ENCODE results near the gene SERBP1.
A peak's percentile ranks its signal among the peaks of the same experiment; 100 is the strongest.
"Not testable (repeated sequence)": the region's sequence is repeated elsewhere in the genome, so short reads cannot be mapped to it uniquely, and the experiment has no call there.

SERBP1 gene

DNA sequence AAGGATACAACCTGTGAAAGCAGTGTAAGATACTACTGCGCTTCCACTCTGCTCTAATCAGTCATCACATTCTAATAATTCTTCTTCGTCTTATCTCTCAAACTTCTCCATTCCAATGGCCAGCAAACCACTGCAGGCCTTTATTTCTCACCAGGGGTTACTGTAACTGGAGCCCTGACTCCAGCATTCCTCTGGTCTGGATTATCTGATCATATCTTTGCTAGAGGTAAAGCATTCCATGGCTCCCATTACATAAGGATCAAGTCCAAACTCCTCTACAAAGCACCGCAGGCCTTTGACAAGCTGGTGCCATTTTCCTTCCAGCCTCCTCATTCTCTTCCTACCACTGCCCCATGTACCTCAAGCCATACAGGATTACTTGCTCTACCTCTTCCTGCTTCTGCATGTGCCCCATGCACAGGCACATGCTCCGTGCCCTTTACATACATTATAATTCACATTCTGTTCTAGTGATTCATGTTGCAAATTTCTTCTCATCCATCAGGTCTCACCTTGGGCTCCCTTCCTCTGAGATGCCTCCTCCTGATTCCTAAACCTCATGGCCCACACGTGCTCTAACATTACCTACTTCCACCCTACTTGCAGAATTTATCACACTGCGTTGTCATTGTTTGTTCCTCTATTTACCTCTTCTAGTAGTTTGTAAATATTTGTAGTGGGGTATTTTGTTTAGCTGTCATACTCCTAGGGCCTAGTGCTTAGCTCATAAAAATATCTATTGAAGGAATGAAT, 9.3 kb upstream of the SERBP1 start:
- no peak for DNase-seq

DNA sequence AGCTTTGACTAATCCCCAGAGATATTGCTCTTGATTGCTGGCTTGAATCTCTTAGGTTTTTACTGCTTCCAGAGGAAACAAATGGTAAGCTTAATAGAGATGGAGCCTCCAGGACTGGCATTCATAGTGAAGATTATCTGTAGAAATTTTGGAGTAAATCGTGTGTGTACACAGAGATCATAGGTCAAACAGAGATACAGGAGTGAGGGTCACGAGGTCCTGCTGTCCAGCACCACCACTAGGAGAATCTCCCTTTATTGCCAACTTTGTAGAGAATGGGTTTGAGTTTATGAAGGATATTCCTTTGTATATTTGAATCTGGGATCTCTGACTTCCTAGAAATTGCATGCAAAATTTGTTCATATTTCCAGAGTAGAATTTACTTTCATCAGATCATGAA, 7.8 kb upstream of the SERBP1 start:
- DNase-seq, result no peak

DNA sequence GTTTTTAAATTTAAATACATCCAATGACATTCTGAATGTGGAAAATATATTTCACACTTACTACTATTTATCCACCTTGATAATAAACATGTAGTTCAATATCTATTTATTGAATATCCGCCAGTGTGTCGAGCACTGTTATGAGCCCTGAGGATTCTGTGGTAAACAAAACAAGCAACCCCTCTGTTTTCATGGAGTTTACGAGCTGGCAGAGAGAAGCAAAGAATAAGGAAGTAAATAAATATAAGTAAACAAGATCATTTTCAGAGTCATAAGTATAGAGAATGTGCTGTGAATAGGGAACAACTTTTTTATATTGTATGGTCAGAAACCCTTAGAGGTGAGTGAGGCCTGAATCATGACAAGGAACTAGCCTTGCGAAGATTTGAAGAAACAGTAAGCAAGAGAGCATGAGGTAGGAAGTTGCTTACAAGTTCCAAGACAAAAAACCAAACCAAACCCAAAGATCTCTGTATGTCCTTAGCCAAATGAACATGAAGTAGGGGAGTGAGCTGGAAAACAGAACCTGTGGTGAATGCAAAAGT, 6.4 kb upstream of the SERBP1 start:
- DNase-seq, result no peak

DNA sequence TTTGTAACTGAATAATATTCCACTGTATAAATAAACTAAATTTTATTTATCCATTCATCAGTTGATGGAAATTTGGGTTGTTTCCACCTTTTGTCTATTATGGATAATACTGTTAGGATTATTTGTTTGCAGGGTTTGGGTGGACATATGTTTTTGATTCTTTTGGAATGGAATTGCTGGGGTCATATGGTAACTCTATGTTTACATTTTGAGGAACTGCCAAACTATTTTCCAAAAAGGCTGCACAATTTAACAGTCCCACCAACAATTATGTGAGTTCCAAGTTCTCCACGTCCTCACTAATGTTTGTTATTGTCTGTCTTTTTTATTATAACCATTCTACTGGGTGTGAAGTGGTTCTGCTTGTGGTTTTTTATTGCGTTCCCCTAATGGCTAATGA, 4.3 kb upstream of the SERBP1 start:
- no peak for DNase-seq

DNA sequence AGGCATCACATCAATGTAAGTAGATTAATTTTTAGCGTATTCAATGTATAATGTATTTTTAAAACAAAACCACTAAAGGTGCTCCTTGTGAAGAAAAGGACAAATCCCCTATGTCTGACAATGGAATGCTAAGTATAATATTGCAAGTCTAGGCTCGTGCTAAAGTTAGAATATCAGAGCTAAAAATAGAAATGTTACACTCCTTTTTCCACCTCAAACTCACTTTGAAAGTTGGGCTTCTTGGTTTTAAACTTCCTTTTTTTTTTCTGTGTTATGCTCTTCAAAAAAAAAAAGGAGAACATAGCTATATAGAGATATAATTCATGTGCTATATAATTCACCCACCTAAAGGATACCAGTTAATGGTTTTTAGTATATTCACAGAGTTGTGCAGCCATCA, 3.6 kb upstream of the SERBP1 start:
- DNase-seq, result peak; percentile 71

DNA sequence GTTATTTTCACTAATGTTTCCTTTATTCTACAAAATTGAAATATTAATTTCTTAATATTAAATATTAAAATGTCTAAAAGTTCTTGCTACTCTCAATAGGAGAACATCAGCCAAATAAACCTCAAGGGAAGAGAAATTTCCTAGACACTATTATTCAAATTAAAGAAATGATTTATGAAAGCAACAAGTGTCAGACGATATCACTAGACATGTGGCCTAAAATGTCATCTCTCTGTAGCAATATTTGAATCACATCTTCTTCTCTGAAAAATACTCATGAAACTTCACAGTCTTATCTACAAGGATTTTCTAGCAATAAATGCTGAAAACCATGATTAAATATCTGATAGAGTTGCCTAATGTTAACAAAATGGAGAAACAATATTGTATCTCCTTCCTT, 2.5 kb upstream of the SERBP1 start:
- no peak for DNase-seq

DNA sequence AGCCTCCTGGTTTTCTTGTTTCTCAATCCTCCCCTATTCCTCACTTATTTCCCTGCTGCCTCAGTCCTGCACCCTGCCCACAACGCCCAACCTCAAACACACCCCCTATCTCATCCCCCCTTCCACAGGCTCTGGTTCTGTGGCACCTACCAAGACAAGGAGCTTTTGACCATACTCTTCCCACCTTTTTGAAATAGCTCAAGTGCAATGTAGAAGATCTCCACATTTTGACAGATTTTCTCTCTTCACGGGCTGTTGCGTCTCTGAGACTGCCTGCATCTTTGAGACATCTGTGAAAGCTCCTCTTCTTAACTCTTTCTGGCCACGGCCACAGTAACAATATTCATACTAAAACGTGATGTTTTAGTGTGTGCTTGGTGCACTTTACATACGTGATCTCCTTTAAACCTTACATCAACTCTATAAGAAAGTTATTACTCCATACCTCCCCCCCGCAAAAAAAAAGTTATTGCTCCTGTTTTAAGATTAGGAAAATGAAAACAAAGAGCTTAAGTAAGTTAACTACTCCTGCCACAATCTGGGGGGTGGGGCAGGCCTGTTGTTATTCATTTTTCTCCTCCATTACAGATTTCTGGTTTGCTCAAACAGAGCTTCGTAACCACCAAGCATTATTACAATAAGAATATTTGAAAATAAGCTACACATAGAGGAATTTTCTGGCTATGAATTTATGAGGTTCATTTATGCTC, 1.8 kb upstream of the SERBP1 start:
- no peak for DNase-seq

DNA sequence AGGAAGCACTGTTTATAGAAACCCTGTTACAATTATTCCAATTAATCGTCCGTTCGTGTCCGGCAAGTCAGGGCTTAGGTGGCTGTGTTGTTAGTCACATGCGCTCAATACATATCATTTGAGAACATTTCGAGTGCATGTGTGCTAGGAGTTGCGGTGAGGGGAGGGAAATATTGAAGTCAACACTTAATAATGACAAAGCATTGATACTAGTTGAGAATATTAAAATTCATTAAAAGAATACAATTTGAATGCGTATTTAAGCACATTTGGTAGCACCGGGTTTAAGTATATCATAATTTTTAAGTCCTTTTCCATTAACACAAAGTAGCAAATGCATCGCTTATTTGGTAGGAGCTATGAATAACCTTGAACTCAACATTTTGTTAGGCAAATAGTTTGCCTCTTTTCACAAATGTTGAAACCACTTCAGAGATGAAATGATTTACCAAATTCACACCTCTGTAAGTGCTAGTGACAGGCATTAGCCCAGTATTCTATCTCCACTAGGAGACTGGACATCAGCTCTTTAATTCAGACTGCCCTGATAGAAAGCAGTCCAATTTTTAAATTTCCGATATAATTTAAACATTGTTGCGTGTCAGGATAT, 1.1 kb upstream of the SERBP1 start:
- DNase-seq, result no peak

DNA sequence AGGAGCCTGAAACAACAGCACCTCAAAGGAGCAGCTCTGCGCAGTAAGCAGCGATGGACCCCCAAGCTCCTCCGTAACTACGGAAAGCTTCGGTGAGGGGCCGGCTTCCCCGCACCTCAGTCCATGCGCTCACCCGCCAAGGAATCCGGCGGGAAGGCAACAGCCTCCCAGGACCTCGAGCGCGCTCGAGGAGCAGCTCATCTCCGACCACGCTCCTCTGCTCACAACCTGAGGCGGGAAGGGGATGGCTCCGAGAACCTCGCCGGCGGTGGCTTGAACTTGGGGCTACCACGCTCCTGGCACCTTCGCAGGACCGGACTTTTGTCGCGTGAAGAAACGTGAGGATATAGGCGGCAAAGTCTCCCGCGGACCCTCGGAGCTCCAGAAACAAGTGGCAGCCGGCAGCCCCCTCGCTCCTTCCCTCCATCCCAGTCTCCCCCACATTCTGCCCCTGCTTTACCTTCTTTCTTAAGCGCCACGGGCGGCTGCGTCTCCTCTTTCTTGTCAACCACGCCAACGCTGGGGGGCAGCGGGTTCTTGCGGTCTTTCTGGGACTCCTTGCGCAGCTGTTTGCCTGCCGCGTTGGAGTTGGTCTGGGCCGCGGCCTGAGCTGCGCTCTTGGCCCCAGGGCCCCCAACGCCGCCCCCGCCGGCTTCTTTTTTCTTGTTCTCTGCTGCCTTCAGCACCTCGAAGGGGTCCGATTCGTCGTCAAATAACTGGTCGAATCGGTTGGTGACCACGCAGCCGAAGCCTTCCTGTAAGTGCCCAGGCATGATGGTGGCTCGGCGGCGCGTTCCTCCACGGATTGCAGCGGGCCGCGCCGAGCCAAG, 459 bp downstream of the SERBP1 start:
- DNase-seq, result peak; percentile 51

DNA sequence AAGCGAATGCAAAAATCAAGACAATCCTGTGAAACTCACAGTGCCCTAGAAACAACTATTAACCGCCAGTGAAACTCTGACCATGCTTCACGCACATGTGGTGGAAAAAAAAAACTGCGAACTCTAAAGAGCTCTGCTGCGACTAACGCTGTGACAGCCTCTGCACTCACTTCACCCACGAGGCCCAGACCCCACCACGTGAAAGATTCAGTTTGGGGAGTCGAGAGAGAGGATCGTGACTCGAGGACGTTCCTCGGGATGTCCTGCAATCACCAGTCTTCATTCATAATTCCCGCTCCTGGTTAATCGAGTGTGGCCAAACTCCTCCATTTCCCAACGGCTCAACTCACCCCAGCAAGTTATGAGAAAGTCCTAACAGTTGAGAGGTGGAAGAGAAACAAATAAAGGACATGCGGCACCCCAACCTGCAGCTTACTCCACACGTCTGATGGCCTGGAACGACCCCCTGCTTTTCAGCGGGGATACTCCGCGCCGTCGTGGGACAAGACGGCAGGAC, 1.1 kb downstream of the SERBP1 start:
- DNase-seq, result peak; percentile 68

DNA sequence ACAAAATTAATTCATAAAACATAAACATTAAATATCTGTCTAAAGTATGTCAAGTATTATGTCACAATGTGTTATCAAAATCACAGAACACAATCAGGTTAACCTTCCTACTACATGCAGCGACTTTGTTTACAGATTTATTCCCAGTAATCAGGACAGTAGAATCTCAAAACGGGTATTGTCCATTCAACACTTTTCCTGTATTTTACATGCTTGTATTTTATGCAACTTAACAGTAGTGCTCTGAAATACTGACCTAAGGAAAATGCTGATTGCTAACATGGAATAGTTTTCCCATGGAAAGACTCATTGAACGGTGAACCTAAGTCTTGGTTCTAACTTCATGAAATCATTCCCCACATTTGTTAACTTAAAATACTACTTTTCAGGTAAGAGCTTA, 2.3 kb downstream of the SERBP1 start:
- DNase-seq, result no peak

DNA sequence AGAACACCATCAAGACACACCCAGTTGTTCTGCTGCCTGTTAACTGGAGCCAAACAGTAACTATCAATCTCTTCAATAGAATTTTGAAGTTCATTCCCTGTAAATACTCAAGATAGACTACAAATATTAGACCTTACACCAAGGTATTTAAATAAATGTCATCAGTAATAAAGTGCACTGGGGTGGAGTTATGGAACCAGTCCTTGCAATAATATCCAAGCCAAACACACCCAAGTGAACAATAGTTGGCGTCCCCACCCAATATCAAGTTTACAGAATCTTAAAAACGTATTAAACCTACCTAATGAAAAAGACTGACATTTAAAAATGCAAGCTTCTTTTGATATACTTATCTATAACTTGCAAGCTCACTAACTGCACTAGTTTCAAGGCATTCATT, 2.7 kb downstream of the SERBP1 start:
- no peak for DNase-seq

DNA sequence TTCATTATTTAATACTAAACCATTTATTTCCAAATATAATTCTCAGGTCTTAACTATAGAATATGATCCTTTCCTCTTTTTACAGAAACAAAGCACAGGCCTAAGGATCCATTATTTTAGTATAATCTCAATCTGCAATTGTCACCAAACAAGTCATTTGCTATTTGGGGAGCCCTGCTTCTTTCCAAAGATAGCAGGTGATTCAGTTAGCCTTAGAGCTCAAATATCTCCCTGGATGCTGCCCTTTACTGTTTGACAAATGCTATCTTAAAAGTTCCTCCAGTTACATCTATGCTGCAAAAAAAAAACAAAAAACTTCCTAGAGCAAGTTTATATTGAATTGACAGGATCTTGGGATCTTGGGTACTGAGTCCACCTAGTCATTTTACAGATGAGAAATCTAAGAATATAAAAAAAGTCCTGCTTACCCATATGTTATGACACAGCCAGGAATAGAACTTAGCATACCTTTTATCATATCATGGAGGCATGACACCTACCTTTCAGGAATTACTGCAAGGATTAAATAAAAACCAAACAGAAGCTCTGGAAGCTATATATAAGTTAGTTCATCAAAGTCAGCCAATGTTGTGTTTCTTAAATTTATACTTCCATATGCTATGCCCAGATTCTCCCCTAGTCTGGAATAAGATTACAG, 9.2 kb downstream of the SERBP1 start:
- DNase-seq, result no peak

DNA sequence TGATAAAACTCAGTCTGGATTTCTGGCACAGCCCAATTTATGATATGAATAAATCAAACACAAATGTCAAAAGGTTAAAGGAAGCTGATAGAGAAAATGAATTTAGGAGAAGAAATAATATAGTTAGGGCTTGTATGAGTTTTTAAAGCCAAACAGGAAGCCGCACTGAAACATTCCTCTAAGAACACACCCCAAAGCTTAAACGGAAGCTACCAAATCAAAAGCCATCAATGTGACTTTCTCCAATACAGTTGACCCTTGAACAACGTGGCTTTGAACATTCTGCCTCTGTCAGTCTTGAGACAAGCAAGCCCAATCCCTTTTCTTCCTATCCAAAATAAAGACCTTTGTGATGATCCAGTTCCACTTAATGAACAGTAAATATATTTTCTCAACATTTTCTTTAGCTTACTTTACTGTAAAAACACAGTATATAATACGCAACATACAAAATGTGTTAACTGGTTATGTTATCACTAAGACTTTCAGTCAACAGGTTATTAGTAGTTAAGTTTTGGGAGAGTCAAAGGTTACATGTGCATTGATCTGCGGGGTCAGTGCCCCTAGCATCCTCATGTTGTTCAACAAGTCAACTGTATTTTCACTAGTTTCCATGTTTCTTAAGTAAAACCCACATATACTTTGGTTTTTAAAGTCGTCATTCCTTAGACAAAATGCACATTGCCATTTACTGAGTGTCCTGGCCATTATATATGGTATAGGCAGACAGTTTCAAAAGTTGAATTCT, 11.2 kb downstream of the SERBP1 start:
- no peak for DNase-seq

DNA sequence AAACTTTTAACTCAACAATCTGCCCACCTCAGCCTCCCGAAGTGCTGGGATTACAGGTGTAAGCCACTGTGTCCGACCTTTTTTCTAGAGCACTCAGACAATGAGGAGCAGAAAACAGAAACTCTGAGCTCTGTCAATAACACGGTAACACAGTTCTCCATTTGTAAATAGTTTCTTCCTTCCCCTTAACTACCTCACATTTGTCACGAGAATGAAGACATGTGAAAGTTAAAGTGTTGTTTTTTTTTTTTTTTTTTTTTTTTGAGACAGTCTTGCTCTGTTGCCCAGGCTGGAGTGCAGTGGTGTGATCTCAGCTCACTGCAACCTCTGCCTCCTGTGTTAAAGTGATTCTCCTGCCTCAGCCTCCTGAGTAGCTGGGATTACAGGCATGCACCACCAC, 12.5 kb downstream of the SERBP1 start:
- DNase-seq, result not testable (repeated sequence)

DNA sequence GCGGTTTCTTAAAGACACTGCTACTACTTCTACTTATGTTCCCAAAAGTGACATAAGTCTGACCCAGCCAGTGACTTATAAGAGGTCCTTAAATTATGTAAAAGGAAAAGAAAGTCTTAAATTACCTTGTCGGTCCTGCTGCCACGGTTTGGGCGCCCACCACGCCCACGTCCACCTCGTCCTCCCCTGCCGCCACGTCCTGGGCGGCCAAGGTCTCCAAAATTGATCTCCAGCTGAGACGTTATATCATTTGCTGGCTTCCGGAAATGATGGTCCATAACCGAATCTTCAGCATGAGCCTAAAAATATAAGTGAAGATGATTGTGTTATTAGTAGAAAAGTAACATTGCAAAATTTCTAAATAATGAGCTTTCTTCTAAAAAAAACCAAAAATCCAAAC, 15.2 kb downstream of the SERBP1 start:
- DNase-seq, result no peak

DNA sequence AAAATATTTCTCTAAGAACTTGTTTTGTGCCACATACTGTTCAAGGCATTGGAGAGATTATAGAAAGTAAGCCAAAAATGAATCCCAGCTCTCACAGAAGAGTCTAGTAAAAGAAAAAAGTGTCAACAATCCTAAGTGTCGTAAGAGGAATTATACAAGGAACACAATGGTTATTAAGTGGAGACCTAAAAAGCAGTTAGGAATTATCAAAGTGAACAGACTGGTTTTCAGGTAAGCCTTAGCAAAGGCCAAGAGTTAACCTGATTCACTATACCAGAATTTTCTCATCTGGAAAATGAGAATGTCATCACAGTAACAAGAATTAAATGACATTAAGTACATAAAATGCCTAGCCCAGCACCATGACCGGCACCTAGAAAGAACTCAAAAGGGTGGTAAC, 15.6 kb downstream of the SERBP1 start:
- no peak for DNase-seq

DNA sequence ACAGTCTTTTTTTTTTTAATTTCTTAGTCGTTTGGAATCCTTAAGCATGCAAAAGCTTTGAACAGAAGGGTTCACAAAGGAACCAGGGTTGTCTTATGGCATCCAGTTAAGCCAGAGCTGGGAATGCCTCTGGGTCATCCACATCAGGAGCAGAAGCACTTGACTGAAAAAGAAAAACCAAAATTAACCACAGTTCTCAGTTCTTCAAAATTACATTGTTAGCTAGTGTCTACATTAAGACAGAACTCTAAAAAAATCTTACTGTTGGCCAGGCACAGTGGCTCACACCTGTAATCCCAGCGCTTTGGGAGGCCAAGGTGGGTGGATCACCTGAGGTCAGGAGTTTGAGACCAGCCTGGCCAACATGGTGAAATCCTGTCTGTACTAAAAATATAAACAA, 17.1 kb downstream of the SERBP1 start:
- not testable (repeated sequence) for DNase-seq

DNA sequence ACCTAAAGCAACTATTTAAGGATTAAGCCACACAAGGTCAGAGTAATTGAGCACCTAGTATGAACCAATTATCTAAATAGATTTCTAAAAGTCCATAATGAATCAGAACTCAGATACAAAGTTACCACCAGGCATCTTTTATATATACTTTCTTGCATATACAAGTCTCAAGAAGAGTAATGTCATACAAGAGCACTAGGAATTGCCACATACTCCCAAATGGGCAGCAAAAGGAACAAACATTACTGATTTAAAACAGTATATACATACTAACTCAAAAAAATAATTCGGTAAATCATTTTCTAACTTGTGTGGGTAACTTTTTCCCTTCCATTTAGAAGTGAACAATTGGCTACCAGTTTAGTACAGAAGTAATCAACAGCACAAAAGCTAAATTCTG, 22.1 kb downstream of the SERBP1 start:
- DNase-seq, result no peak

DNA sequence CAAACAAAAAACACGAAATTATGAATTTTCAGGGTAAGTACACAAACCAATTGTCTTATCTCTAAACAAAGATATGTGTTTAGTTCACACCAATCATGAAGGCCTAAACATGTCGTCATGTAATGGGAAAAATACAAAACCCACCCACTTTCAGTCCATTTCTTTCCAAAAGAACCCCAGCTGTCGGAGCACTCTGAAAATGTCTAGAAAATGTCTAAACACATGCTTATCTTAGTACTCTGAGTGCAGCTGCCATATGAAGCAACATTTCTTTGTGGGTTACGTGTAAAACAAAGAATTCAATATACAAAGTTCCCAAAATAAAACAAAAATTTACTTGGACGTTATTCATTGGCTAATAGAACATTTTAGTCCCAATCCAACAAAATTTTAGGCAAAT, 22.7 kb downstream of the SERBP1 start:
- no peak for DNase-seq

DNA sequence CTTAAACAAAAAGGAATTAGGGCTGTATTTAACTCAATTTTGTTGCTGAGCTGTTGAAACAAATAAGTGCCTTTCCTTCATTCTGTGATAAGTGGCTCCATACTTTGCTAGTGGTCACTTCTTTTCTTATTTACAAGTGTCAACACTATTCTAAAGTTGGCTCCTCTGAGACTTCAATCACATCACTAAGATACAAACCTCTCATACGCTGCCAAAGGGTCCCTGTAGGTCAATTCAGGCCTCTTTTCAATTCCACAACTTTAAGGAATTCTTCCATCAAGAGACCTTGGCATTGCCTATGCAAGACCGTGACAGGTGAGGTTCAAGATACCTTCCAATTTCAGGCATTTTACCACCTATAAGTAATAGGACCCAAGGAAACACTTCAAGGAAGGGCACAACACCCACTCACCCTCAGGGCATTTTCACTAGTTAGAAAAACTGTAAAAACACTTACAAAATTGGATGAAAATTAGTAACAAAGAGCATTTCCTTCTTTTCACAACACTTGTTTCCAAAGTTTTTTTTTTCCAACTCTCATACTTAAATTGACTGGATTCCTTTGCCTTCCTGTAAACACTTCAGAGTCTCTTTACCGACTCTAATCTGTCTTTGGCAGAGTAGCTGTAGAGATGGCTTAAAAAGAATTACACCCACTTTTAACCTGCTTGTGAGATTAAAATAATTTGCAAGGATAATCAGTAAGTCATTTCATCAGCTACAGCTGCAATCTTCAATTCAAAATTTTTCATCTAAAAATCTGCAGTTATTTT, 24.5 kb downstream of the SERBP1 start:
- no peak for DNase-seq
